B cell (primary cell): ENCODE data around the gene TYROBP. TPM values are rescaled to one million over a fixed set of nuclear protein-coding genes. Genes with fewer than 3 reads are reported as not detected.
A peak's percentile ranks its signal among the peaks of the same experiment; 100 is the strongest.

Source experiments
- ATAC-seq: fragments of 200-7000 bp; cut with Tn5 transposase; one replicate; pipeline ENCODE4 v1.10.0; 2021; ENCODE audit warnings: low read depth, mild to moderate bottlenecking, moderate number of reproducible peaks, moderate library complexity
- CTCF ChIA-PET: fragments of 350-600 bp; sonication (Branson Sonifier 250); formaldehyde crosslinking; loops from one replicate; lab custom pipeline; 2021; ENCODE audit warnings: antibody characterized with exemption, inconsistent platforms; lab: Charles Lee
- POLR2A ChIA-PET: fragments of 350-600 bp; sonication (Branson Sonifier 250); formaldehyde crosslinking; loops from one replicate; lab custom pipeline; 2021; ENCODE audit warnings: antibody characterized with exemption; lab: Charles Lee
- DNase-seq: peaks from one replicate; pipeline ENCODE4 v3.0.0; 2013
- H2AFZ ChIP-seq: 2 replicates; pipeline ENCODE4 v1.6.1; 2012; ENCODE audit warnings: mild to moderate bottlenecking, low read depth, low read length; ENCODE audit not compliant: insufficient read depth, poor library complexity, severe bottlenecking
- H3K27ac ChIP-seq, 2 donors: 1 replicate in 1 of 2; 2 replicates in 1 of 2; pipeline ENCODE4 v1.5.1; 2012 to 2013; ENCODE audit warnings: low read length in 2 of 2, mild to moderate bottlenecking in 2 of 2, moderate library complexity in 1 of 2
- H3K27me3 ChIP-seq, 4 experiments: fragments of 200-600 bp in 1 of 4; sonication (generic) in 1 of 4; replicated peaks in 1 of 4; 1 replicate in 2 of 4; 2 replicates in 2 of 4; pipeline versions ENCODE4 v1.6.1 to v1.7.0; 2013 to 2016; ENCODE audit warnings: low read length in 3 of 4, mild to moderate bottlenecking in 2 of 4, mixed read lengths in 1 of 4, moderate library complexity in 1 of 4; ENCODE audit not compliant: insufficient read depth in 4 of 4, control insufficient read depth in 3 of 4; ENCODE audit errors: control extremely low read depth in 1 of 4
- H3K36me3 ChIP-seq, 2 experiments: replicated peaks in 1 of 2; 1 replicate in 1 of 2; 2 replicates in 1 of 2; pipeline versions ENCODE4 v1.6.1 to v1.7.1; 2013; ENCODE audit warnings: low read length in 1 of 2; ENCODE audit not compliant: insufficient read depth in 2 of 2, control insufficient read depth in 1 of 2; ENCODE audit errors: control extremely low read depth in 1 of 2, extremely low read depth in 1 of 2
- H3K4me1 ChIP-seq, 2 donors: fragments of 200-600 bp in 1 of 2; sonication (generic) in 1 of 2; 1 replicate in 1 of 2; 2 replicates in 1 of 2; pipeline versions ENCODE4 v1.5.1 to v1.6.1; 2013 to 2017; ENCODE audit warnings: low read length in 2 of 2; ENCODE audit not compliant: control insufficient read depth in 2 of 2, insufficient read depth in 2 of 2
- H3K4me2 ChIP-seq: replicated peaks from 2 replicates; pipeline ENCODE3; 2012; ENCODE audit warnings: mild to moderate bottlenecking, low read depth, low read length; ENCODE audit not compliant: poor library complexity, severe bottlenecking
- H3K4me3 ChIP-seq, 5 experiments: fragments of 200-600 bp in 1 of 5; sonication (generic) in 1 of 5; 1 replicate in 3 of 5; 2 replicates in 2 of 5; pipeline versions ENCODE4 v1.5.1 to v1.7.0; 2011 to 2016; ENCODE audit warnings: low read length in 4 of 5, mild to moderate bottlenecking in 4 of 5, low read depth in 2 of 5, control low read depth in 1 of 5, moderate library complexity in 1 of 5; ENCODE audit not compliant: insufficient read depth in 1 of 5; ENCODE audit errors: control extremely low read depth in 1 of 5, extremely low read depth in 1 of 5
- H3K79me2 ChIP-seq: fragments of 200-600 bp; sonication (generic); one replicate; pipeline ENCODE4 v1.6.0; 2016; ENCODE audit warnings: low read length; ENCODE audit not compliant: control insufficient read depth, insufficient read depth
- H3K9ac ChIP-seq: fragments of 200-600 bp; sonication (generic); 2 replicates; pipeline ENCODE4 v1.6.1; 2017; ENCODE audit warnings: mild to moderate bottlenecking, low read length, moderate library complexity
- H3K9me3 ChIP-seq, 3 donors: one replicate each; pipeline versions ENCODE4 v1.6.1 to v1.7.1; 2013; ENCODE audit warnings: low read length in 2 of 3; ENCODE audit not compliant: control insufficient read depth in 2 of 3, insufficient read depth in 1 of 3; ENCODE audit errors: control extremely low read depth in 1 of 3
- H4K20me1 ChIP-seq: 2 replicates; pipeline ENCODE4 v1.6.0; 2012; ENCODE audit warnings: mild to moderate bottlenecking, low read length; ENCODE audit not compliant: insufficient read depth, control insufficient read depth, poor library complexity, severe bottlenecking
- H3K27ac Mint-ChIP-seq: one replicate; pipeline ENCODE4 v1.8.0; 2021; ENCODE audit warnings: mixed read lengths
- H3K27me3 Mint-ChIP-seq: one replicate; pipeline ENCODE4 v1.8.0; 2021; ENCODE audit warnings: mixed read lengths
- H3K4me1 Mint-ChIP-seq: one replicate; pipeline ENCODE4 v1.8.0; 2021; ENCODE audit warnings: mixed read lengths
- H3K4me3 Mint-ChIP-seq: one replicate; pipeline ENCODE4 v1.8.0; 2021; ENCODE audit warnings: mixed read lengths
- H3K9me3 Mint-ChIP-seq: one replicate; pipeline ENCODE4 v1.8.0; 2022; ENCODE audit warnings: mixed read lengths; ENCODE audit not compliant: insufficient read depth
- EZH2 ChIP-seq: IDR thresholded peaks from 2 replicates; pipeline ENCODE4 v1.6.1; 2012; ENCODE audit warnings: borderline replicate concordance, low read depth, mild to moderate bottlenecking, moderate library complexity, low read length; ENCODE audit not compliant: insufficient read depth, poor library complexity, severe bottlenecking
- WGBS: methylation state at CpG from one replicate; pipeline ENCODE4 v1.1.5; 2013; ENCODE audit warnings: missing lambda C conversion rate; ENCODE audit not compliant: insufficient coverage; 5-methylcytosine and 5-hydroxymethylcytosine counted together
- intact Hi-C: fragments of 100-400 bp; cut with micrococcal nuclease; formaldehyde crosslinking; loops from one replicate; pipeline ENCODE4 v1.10.0; 2022
- polyA plus RNA-seq: library from polyadenylated mRNA; depleted of rRNA; stranded (reverse); fragments of >200 nt; gene quantifications from 2 replicates; pipeline ENCODE4 v1.2.3, GENCODE V29; 2012
- total RNA-seq, 2 donors: library from RNA; stranded (reverse); fragments of 120-200 nt in 1 of 2; gene quantifications; 1 replicate in 1 of 2; 2 replicates in 1 of 2; pipeline versions ENCODE4 v1.2.3 to v1.2.4, GENCODE V29; 2013 to 2022
- TF ChIP-seq, protein P1 (sequence below): fragments of 200-600 bp; IDR thresholded peaks from one replicate; pipeline ENCODE4 v1.8.0; 2022; ENCODE audit warnings: antibody characterized with exemption, mild to moderate bottlenecking

TYROBP gene
- total and polyA plus RNA-seq, 2 donors (not counting 1 experiment from before 2014, with no cell fraction given): 2.7 to 25.6 TPM

DNA sequence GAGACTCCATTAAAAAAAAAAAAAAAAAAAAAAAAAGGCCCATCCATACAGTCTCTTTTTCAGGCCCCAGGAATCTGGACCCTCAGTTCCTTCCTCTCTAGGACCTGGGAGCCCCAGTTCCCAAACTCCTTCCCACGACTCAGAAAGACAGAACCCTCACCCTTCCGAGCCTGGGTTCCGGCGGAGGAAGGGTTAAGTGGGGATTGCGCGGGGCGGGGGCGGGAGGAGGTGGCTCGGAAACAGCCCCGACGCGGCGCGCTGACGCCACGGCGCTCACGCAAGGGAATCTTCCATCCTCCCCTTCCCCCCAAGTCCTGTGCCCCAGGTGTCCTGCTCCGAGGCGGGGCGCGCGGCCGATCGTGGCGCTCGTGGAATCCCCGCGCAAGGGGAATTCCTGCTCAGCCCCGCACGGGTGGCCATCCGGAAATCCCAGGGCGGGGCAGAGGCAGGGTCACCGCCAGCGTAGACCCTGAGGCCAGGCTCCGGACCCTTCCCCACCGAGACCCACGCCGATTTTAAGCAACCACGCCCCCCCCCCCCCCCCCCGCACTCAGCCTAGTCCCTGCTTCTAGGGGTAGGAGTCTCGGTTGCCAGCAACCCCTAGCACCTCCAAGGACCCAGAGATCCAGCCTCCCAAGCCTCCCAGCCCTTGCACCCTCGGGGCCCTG lies 8.4 kb downstream of the TYROBP start:
- ChIA-PET CTCF (interaction anchor here (2.3 kb wide), 1 partner anchor 18 kb away, joined by 11 read pairs; no protein-coding TSS in a partner anchor), POLR2A (interaction anchor here (0.6 to 2.4 kb wide), 9 partner anchors 9 to 635 kb away, joined by 3 to 34 read pairs (median 6); partner anchors contain the start of gene TYROBP)
- Histone ChIP-seq H2AFZ (no peak overlapping the region), H3K27me3 (no peaks in the 10 kb centered on the region), H3K36me3 (peaks cover 8 to 42% of the 10 kb centered on the region in 2 experiments), H3K9ac (peak overlapping the region; percentile 100), H3K79me2 (peaks cover 41% of the 10 kb centered on the region), H3K27ac (peak overlapping the region; percentile 100), H3K4me2 (peak overlapping the region; percentile 79), H3K4me3 (peak overlapping the region; percentile 74 to 100 (median 91)), H3K4me1 (peaks cover 53 to 69% of the 10 kb centered on the region in 2 donors), H3K9me3 (peaks cover 0 to 3% (median 0%) of the 10 kb centered on the region in 3 donors), H4K20me1 (peaks cover 48% of the 10 kb centered on the region)
- H3K27me3 Mint-ChIP-seq: no peaks in the 10 kb centered on the region
- no peaks in the 10 kb centered on the region for H3K9me3 Mint-ChIP-seq
- TF ChIP-seq, protein P1, sequence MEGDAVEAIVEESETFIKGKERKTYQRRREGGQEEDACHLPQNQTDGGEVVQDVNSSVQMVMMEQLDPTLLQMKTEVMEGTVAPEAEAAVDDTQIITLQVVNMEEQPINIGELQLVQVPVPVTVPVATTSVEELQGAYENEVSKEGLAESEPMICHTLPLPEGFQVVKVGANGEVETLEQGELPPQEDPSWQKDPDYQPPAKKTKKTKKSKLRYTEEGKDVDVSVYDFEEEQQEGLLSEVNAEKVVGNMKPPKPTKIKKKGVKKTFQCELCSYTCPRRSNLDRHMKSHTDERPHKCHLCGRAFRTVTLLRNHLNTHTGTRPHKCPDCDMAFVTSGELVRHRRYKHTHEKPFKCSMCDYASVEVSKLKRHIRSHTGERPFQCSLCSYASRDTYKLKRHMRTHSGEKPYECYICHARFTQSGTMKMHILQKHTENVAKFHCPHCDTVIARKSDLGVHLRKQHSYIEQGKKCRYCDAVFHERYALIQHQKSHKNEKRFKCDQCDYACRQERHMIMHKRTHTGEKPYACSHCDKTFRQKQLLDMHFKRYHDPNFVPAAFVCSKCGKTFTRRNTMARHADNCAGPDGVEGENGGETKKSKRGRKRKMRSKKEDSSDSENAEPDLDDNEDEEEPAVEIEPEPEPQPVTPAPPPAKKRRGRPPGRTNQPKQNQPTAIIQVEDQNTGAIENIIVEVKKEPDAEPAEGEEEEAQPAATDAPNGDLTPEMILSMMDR: no peak
- TF ChIP-seq EZH2: no peak
- peaks cover 64% of the 10 kb centered on the region for H3K4me1 Mint-ChIP-seq
- intact Hi-C loops: loop anchor here (1.0 to 10.0 kb wide), 3 partner anchors 17 to 185 kb away; partner anchors contain the start of gene KMT2B
- DNase-seq (peak; percentile 98), ATAC-seq (peak; percentile 57)
- peak overlapping the region; percentile 94 for H3K4me3 Mint-ChIP-seq
- peak overlapping the region; percentile 98 for H3K27ac Mint-ChIP-seq
- 0% methylated on average over 26 of the region's 43 CpGs for WGBS

DNA sequence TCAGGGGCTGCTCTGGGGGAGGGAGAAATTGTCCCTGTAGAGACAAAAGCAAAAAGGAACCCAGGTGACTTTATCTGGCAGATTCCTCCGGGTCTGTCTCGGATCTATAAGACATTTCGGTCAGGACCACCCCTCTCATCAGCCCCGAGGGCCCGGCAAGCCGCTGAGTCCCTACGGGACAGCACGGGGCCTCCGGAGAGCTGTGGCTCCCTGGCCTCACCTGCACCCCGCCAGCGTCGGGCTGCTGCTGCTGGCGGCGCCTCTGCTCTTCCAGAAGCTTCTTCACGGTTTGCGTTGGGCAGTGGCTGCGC lies 9.6 kb downstream of the TYROBP start:
- H3K9me3 ChIP-seq: peaks cover 0 to 3% (median 0%) of the 10 kb centered on the region in 3 donors
- Mint-ChIP-seq H3K4me3 (peak overlapping the region; percentile 94), H3K4me1 (peaks cover 53% of the 10 kb centered on the region), H3K27me3 (no peaks in the 10 kb centered on the region), H3K27ac (peak overlapping the region; percentile 98), H3K9me3 (no peaks in the 10 kb centered on the region)
- 12% methylated on average over 14 of the region's 17 CpGs for WGBS
- no peak overlapping the region for H2AFZ ChIP-seq
- H3K27me3 ChIP-seq: no peaks in the 10 kb centered on the region
- H3K36me3 ChIP-seq: peaks cover 10 to 52% of the 10 kb centered on the region in 2 experiments
- no peak for ATAC-seq
- peaks cover 44 to 56% of the 10 kb centered on the region in 2 donors for H3K4me1 ChIP-seq
- peak overlapping the region; percentile 79 for H3K4me2 ChIP-seq
- peak overlapping the region; percentile 100 for H3K27ac ChIP-seq
- H3K4me3 ChIP-seq: peak overlapping the region; percentile 74 to 100 (median 91)
- peaks cover 45% of the 10 kb centered on the region for H3K79me2 ChIP-seq
- TF ChIP-seq, protein P1: no peak
- CTCF ChIA-PET: interaction anchor here (1.0 to 3.6 kb wide), 3 partner anchors 16 to 34 kb away, joined by 3 to 11 read pairs (median 11); no protein-coding TSS in a partner anchor
- DNase-seq: peak; percentile 52
- peak overlapping the region; percentile 100 for H3K9ac ChIP-seq
- peaks cover 60% of the 10 kb centered on the region for H4K20me1 ChIP-seq
- POLR2A ChIA-PET: interaction anchor here (0.6 to 0.7 kb wide), 3 partner anchors 19 to 97 kb away, joined by 3 read pairs; partner anchors contain the start of gene SDHAF1
- intact Hi-C loops: no loop called here
